Activated CD8-positive, alpha-beta memory T cell treated with anti-CD3 and anti-CD28 coated beads for 48 hours (primary cell): ENCODE measurements around the gene IL31RA.
"Not testable (repeated sequence)": the region's sequence is repeated elsewhere in the genome, so short reads cannot be mapped to it uniquely, and the experiment has no call there.

Source experiments
- DNase-seq, 3 experiments: peaks; one replicate each; pipeline ENCODE4 v3.0.0-alpha.2; 2020; ENCODE audit warnings: low read depth in 2 of 3, low spot score in 2 of 3

IL31RA gene

DNA sequence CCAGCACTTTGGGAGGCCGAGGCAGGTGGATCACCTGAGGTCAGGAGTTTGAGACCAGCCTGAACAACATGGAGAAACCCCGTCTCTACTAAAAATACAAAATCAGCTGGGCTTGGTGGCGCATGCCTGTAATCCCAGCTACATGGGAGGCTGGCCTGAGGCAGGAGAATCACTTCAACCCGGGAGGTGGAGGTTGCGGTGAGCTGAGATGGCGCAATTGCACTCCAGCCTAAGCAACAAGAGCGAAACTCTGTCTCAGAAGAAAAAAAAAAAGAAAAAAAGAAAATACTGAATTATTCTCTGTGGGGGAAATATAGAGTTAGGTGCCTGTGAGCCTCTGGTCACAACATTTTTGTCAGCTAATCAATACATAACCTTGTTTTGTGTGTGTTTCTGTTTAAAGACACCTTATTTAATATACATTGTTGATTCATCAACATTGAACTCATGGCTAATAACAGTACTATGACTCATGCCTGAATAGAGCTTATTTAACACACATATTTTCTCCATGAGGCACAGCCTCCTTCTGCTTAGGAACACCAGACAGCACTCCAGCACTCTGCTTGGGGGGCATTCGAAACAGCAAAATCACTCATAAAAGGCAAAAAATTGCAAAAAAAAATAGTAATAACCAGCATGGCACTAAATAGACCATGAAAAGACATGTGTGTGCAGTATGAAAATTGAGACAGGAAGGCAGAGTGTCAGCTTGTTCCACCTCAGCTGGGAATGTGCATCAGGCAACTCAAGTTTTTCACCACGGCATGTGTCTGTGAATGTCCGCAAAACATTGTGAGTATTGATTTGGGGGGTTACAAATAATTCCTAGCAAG is at the start of gene IL31RA:
Gene IL31RA, plus strand, starts transcription at position 519 of the 836 bp plus-strand sequence. Its CDS starts 214 bp downstream, at position 733.
- DNase-seq, result no peak

DNA sequence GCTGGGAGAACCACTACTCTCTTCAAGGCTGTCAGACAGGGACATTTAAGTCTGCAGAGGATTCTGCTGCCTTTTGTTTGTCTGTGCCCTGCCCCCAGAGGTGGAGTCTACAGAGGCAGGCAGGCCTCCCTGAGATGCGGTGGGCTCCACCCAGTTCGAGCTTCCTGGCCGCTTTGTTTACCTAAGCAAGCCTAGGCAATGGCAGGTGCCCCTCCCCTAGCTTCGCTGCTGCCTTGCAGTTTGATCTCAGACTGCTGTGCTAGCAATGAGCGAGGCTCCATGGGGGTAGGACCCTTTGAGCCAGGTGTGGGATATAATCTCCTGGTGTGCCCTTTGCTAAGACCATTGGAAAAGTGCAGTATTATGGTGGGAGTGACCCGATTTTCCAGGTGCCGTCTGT is 42.3 kb upstream of the IL31RA start:
- DNase-seq, result not testable (repeated sequence)

DNA sequence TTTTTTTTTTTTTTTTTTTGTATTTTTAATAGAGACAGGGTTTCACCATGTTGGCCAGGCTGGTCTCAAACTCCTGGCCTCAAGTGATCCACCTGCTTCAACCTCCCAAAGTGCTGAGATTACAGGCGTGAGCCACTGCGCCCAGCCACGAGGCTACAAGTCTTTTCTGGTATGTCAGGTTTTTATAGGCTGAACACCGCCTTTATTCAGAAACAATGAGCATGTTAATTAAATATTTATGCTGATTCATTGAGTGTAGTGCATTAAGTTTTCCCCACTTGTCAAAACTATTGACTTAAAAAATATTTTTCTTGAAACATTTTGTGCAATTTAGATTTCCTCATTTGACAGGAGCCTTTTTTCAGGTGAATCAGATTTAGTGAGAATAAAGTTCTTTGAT is 35.2 kb upstream of the IL31RA start:
- DNase-seq, result not testable (repeated sequence)

DNA sequence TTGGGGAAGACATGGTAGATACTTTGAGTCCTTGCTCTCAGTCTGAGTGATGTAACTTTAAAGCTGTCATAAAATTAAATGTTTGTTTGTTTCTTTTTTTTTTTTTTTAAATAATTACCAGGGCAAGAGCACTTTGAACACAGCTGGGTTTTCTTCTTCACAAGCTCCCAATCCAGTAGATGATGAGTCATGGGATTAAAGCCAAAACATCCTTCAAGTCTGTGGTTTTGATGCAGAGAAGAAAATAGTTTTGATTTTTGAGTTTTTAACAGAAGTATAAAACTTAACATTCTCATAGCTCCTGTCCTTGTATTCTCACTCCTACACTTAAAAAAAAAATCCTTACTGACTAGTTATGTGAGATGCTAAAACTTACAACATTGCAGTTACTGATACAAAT is 34.8 kb upstream of the IL31RA start:
- no peak for DNase-seq

DNA sequence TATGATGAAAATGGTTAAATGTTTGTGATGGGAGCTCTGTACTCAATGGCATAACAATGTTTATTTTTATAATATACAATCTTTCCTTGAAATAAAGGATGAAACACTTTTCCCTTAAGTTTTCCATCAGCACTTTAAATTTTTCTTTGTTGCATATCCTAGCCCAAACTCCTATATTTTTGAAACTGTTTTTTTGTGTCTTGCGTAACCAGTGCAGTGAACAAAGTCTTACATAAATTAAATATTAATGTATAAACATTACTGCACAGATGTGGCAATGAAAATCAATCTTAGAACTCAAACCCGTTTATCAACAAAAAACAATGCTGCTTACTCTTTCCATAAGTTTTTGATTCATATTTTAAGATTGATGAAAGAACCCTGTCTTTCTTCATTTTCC is 34.1 kb upstream of the IL31RA start:
- no peak for DNase-seq

DNA sequence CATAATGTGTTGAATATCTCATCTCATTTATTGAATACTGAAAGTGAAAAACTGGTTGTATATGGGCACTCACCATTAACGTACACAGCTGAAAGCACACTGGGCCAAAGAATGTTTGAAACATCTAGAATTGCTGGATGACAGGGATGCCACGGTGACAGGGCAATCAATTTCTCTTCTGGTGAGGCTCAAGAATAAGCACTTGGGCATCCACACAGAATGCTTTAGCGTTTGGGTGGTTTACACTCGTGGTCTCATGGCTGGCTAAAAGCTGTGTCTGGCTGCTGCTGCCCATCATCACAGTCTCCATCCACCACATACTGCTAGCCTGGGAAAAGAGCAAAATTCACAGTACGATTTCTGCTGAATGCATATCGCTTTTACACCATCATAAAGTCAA is 30.7 kb upstream of the IL31RA start:
- no peak for DNase-seq

DNA sequence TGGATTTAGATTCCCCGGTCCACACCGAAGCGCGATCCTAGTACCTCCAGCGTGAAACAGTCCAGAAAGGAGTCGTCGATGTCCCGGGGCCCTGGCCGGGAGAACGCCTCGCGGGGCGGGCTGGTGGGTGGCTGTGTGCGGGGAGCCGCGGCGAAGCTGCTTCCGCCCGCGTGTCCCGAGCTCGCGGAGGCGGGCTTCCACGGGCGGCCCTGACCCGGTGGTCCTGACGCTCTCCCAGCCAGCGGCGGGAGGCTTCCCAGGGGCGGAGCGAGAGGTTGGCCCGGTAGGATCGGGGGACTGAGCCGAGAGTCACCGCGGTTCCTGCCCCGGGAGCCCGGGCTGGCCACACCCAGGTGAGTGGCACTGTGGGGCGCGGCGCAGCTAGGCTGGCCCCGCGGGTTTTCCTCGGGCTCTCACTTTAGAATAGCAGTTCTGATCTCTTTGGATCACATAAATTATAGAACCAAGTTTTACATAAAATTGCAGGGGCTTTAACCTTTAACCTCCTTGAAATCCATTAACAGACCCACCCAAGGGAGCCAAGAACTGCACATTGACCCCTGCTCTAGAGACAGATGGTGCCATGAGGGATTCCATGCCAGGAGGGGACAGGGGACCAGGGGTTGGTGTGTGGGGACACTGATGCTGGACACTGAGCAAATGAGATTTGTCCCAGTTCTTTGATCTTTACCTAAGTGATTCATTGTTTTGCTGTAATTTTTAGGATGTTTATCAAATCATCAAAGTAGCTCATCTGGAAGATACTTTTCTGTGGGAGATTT is 29.2 kb upstream of the IL31RA start:
- no peak for DNase-seq

DNA sequence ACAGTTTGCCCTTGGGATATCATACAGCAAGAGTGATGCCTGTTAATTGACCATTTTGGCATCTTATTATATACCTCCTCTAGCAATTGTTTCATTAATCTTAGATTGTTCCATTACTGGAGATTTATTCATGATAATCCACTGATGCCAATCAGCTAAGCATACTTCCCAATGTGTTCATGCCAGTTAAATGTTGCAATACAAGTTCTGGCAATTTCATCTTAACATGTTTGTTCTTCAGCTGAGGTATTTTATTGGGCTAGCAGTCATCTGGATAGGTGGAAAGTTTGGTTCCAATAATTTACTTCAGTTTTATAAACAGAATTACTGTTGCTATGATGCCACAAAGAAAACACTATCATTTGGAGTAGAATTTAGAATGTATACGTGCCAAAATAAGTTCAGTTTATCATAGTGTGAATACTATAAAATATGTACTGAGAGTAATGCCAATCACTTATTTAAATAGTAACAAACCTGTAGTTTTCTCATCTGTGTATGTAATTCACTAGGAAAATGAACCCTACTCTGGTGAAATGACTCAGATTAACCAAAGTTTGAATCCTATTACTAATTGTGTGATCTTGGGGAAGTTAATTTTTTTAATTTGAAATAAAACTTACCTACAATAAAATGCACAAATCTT is 27.9 kb upstream of the IL31RA start:
- no peak for DNase-seq

DNA sequence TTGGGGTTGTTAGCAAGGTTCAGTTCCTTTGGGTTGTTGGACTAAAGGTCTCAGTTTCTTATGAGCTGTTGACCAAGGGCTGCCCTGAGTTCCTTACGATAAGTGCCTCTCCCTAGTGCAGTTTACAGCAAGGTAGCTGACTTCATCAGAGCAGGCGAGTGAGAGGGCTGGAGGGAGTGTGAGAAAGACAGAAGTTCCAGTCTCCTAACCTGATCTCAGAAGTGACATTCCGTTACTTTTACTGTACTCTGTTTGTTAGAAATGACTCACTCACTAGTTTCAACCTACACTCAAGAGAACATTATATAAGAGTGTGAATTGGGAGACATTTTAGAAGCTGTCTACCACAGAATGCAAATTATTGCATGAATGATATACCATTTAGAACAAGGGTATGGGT is 21.2 kb upstream of the IL31RA start:
- DNase-seq, result no peak

DNA sequence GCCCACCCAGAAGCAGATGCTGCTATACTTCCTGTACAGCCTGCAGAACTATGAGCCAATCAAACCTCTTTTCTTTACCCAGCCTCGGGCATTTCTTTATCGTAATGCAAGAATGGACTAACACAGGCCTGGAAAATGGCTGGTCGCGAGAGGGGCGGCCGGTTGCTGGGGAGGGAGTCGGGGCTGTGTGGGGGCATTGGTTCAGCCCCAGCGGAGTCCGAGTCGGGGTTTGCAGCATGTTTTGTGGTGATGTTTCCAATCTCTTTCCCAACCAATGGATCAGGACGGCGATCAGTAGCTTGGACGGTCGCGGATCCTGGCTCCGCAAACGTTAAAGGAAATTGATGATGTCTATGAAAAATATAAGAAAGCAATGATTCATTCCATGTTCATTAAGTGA is 18.7 kb upstream of the IL31RA start:
- no peak for DNase-seq

DNA sequence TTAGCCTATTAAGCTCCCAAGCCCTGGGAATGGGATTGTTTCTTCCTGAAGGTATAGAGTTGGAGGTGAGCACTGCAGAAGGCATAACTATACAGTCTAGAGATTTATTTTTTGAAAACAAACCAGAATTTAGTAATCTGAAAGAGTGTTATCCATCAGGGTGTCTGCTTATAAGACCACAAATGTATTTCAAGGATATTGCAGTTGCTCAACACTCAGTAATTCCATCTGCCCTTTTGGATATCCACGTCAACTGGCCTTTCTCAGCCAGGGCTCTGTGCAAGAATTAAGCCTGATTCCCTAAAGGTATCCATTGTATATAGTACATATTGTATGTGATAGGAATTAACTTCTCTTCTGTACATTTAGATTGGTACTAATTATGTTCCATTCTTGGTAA is 15.0 kb upstream of the IL31RA start:
- no peak for DNase-seq

DNA sequence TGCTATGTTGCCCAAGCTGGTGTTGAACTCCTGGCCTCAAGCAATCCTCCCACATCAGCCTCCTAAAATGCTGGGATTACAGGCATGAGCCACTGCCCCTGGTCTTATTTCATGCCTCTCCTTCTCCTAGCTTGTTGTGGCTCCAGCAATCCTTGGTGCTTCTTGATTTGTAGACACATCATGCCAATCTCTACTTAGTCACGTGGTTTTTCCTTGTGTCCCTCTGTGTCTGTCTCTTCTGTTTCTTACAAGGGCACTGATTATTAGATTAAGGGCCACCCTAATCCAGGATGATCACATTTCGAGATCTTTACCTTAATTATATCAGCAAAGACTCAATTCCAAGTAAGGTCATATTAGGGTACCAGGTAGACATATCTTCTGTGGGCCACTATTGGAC is 9.2 kb upstream of the IL31RA start:
- no peak for DNase-seq

DNA sequence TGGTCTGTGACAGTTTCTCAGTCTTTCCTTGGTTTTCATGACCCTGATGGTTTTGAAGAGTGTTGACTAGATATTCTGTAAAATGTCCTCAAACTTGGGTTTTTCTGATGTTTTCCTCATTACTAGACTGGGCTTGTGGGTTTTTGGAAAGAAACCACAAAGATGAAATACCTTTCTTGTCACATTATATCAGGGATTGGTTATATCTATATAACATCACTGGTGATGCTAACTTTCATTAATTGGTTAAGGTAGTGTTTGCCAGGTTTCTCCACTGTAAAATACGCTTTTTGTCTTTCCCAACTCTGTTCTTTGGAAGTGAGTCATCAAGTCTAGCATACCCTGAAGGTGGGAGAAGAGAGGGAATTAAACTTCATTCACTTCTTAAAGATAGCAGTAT is 3.3 kb upstream of the IL31RA start:
- DNase-seq, result no peak

DNA sequence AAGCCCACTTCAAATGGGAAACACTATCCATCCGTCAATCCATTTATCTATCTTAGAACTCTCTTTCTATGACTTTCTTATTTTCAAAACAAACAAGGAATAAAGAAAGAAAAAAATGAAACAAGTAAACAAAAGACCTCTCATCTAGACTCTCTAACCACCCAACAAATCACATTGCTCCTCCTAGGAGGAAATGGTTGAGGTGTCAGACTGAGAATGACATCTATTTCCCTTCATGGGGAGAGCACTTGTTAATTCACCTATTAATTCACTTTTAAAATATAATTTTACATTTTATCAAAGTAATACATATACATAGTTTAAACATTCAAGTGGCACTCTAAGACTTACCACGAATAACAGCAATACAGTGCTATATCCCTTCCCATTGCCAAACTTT is 2.4 kb upstream of the IL31RA start:
- no peak for DNase-seq

DNA sequence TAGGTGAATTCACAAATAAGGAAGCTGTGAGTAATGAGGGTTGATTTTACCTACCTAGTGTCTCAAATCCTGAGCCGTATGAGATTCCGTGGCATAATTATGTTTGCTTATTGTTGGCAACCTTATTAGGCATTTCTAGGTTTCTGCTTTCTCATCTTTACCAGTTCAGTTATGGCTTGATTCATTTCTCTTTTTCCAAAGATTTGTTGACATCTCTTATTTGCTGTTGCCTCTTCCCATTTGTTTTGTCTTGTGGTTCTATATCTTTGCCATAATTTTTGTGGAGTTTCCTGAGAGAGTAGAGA is 470 bp downstream of the IL31RA start:
- DNase-seq, result no peak

DNA sequence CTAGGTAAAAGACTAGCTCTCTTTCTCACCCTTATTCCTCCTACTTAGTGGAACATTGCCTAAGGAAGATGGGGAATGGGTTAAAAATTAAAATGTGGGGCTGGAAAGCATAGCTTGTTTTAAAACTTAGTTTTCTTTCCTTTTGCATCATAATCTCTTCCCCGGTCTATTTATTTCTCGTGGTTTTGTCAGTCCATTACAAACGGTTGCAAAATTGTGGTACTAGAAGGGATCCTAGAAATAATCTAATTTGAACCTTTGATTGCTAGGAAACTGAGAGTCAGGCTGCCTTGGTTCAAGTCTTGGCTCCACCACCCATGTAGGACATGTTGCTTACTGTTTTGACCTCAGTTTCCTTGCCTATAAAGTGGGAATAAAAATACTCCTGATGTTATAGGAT is 1.3 kb downstream of the IL31RA start:
- DNase-seq, result no peak

DNA sequence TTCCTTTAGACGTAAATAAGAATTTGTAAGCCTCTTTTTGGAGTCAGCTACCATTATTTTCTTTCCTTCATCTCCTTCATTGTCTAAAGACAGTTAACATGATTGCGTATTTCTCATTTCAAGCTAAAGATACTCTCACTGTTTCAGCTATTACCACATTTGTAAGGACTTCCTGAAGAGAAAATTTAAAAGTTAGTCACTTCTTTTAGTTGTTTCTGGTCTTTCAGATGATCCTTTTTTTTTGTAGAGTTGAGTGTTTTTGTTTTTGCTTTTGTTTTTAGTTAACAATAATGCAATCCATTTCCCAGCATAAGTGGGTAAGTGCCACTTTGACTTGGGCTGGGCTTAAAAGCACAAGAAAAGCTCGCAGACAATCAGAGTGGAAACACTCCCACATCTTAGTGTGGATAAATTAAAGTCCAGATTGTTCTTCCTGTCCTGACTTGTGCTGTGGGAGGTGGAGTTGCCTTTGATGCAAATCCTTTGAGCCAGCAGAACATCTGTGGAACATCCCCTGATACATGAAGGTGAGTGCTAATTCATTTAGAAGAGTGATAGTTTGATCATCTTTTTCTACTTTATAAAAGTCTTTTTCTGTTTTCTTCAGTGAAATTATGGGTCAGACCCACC is 2.0 kb downstream of the IL31RA start:
- DNase-seq, result no peak

DNA sequence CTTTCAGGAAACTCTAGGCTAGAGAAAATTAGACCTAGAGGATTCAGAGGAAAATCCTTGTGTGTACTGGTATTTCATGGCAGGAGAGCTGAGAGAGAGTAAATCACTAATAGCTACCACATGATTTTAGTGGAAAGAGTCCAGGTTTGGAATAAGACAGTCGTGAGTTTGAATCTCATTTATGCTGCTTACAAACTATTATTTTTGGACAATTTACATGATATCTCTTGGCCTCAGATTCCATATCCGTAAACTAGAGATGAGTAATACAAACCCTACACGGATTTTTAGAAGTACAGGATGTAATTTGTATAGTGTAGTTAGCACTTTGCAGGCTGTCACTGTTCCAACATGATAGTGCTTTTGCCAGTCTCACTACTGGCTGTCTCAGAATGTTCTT is 2.7 kb downstream of the IL31RA start:
- no peak for DNase-seq

DNA sequence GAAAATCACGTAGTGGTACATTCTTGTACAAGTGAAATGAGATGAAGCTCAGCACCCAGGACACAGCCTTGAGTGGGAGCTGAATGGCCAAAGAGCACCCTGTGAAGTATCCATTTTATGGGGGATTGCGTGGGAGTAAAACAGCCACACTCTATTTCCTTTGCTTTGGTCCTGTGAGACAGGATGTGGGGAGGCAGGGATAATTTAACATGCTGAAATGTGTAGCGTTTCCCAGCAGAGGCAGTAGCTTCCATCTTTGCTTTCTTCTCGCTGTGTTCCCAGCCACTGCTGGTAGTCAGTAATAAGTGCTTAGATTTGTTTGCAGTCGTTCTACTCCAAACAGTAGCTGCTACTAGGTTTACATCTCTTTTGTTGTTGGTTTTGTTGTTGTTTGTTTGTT is 4.4 kb downstream of the IL31RA start:
- no peak for DNase-seq

DNA sequence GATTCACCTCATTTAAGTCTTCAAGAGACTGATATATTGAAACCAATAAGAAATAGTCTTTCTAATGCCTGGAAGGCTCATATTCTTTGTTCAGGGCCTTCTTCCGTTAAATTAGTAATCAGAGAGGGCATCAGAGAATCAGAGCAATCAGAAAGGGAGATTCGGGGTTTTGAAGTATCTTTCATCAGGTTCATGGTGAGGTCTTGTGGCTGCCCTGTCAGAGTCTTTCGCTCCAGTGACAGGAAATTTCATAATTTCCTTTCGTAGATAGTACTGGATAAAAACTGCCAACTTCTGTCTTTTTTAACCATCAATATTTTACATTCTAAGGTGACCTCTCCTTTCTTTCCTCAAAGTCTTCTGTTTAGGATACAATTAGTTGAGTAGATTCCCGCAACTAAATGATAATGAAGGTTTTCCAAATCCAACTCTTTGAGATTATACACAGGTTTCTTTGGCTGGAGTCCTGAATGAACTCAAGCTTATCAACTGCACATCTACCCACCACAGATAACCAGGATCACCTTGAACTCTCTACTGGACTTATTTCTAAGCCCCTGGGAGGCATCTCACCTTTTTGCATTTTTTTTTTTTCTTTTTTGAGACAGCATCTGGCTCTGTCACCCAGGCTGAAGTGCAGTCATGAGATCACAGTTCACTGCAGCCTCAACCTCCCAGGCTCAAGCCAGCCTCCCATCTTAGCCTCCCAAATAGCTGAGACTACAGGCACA is 5.5 kb downstream of the IL31RA start:
- no peak for DNase-seq

DNA sequence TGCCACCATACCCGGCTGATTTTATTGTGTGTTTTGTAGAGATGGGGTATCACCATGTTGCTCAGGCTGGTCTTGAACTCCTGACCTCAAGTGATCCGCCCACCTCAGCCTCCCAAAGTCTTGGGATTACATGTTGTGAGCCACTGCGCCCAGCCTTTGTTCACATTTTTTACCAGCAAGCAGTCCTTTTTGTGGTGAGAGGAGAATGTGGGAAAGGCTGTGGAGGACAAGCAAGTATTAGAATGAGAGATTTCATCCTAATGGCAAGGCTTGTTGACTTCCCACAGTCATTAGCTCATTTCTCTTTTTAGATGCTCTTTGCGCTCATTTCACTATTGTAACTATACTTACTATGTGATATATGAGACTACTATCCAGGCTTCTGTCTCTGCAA is 6.1 kb downstream of the IL31RA start:
- no peak for DNase-seq
